Keratinocyte (primary cell): ENCODE results near the gene EIF2S3B.

ENCODE experiments used
- EZH2 ChIP-seq: IDR thresholded peaks from one replicate; pipeline ENCODE4 v1.6.1; 2012; ENCODE audit warnings: inconsistent platforms, mild to moderate bottlenecking, low read length, moderate library complexity
- TF ChIP-seq, protein P1 (sequence below), 3 experiments: IDR thresholded peaks in 1 of 3; conservative IDR thresholded peaks in 1 of 3; optimal IDR thresholded peaks in 1 of 3; 2 replicates in 2 of 3; 3 replicates in 1 of 3; pipeline versions ENCODE3 to v1.5.1; 2011; ENCODE audit warnings: low read length in 3 of 3, mild to moderate bottlenecking in 3 of 3, moderate library complexity in 2 of 3, control low read depth in 1 of 3, inconsistent platforms in 1 of 3; ENCODE audit not compliant: insufficient read depth in 2 of 3; ENCODE audit errors: extremely low read depth in 1 of 3

GRCh38 chr12:10501030-10501429 lies 4.7 kb upstream of the EIF2S3B start:
- TF ChIP-seq, protein P1, sequence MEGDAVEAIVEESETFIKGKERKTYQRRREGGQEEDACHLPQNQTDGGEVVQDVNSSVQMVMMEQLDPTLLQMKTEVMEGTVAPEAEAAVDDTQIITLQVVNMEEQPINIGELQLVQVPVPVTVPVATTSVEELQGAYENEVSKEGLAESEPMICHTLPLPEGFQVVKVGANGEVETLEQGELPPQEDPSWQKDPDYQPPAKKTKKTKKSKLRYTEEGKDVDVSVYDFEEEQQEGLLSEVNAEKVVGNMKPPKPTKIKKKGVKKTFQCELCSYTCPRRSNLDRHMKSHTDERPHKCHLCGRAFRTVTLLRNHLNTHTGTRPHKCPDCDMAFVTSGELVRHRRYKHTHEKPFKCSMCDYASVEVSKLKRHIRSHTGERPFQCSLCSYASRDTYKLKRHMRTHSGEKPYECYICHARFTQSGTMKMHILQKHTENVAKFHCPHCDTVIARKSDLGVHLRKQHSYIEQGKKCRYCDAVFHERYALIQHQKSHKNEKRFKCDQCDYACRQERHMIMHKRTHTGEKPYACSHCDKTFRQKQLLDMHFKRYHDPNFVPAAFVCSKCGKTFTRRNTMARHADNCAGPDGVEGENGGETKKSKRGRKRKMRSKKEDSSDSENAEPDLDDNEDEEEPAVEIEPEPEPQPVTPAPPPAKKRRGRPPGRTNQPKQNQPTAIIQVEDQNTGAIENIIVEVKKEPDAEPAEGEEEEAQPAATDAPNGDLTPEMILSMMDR (optimal IDR thresholded peaks at IDR 0.05 in 1 of 3, IDR thresholded peaks at IDR 0.05 in 1 of 3, conservative IDR thresholded peaks at IDR 0.05 in 1 of 3; ENCODE audit: extremely low read depth in 1 of 3, insufficient read depth in 2 of 3, low read length in 3 of 3), result peak in 1 of 3 experiments; percentile 34
- TF ChIP-seq EZH2, result no peak
